PC-3 (cell line): Measurements from ENCODE around the gene ZNF316. TPM values are rescaled to one million over a fixed set of nuclear protein-coding genes. Genes with fewer than 3 reads are reported as not detected.

ENCODE experiments used
- ATAC-seq: fragments of 200-7000 bp; cut with Tn5 transposase; 2 replicates; pipeline ENCODE4 v1.9.1; 2020; ENCODE audit warnings: mild to moderate bottlenecking, moderate library complexity
- BruUV-seq: library from RNA; stranded (reverse); fragments of 400-500 nt; replicated peaks from 2 replicates; lab custom pipeline; 2021; lab: Mats Ljungman, UMichigan
- CTCF ChIA-PET: fragments of 300-600 bp; sonication (Branson Sonifier 250); formaldehyde crosslinking; loops from one replicate; lab custom pipeline; 2022; ENCODE audit warnings: antibody characterized with exemption; lab: Charles Lee
- POLR2A ChIA-PET: fragments of 300-600 bp; sonication (Branson Sonifier 250); formaldehyde crosslinking; loops from one replicate; lab custom pipeline; 2022; ENCODE audit warnings: antibody characterized with exemption; ENCODE audit not compliant: unreplicated experiment; lab: Charles Lee
- DNase-seq: peaks from one replicate; pipeline ENCODE4 v3.0.0-alpha.2; 2015
- H2AFZ ChIP-seq: fragments of 300-600 bp; sonication (generic); 2 replicates; pipeline ENCODE4 v1.6.0; 2016; ENCODE audit warnings: antibody characterized with exemption, low read length
- H3F3A ChIP-seq: fragments of 300-600 bp; sonication (generic); one replicate; pipeline ENCODE4 v1.6.0; 2017; ENCODE audit warnings: antibody characterized with exemption, low read length, control low read depth, mild to moderate bottlenecking; ENCODE audit not compliant: unreplicated experiment
- H3K27ac ChIP-seq: fragments of 300-600 bp; sonication (generic); 2 replicates; pipeline ENCODE4 v1.5.1; 2016; ENCODE audit warnings: mild to moderate bottlenecking, low read length
- H3K27me3 ChIP-seq: fragments of 300-600 bp; sonication (generic); 2 replicates; pipeline ENCODE4 v1.6.1; 2016; ENCODE audit warnings: low read length, mixed read lengths
- H3K36me3 ChIP-seq: fragments of 300-600 bp; sonication (generic); 2 replicates; pipeline ENCODE4 v1.6.1; 2016; ENCODE audit warnings: low read depth, mixed run types, low read length, mixed read lengths
- H3K4me1 ChIP-seq: fragments of 300-600 bp; sonication (generic); 2 replicates; pipeline ENCODE4 v1.5.1; 2016; ENCODE audit warnings: low read length; ENCODE audit not compliant: insufficient read depth
- H3K4me2 ChIP-seq: fragments of 300-600 bp; sonication (generic); 2 replicates; pipeline ENCODE4 v1.6.0; 2016; ENCODE audit warnings: low read length
- H3K4me3 ChIP-seq: fragments of 300-600 bp; sonication (generic); 2 replicates; pipeline ENCODE4 v1.5.1; 2016; ENCODE audit warnings: mild to moderate bottlenecking, low read length, mixed read lengths
- H3K79me2 ChIP-seq: fragments of 300-600 bp; sonication (generic); 2 replicates; pipeline ENCODE4 v1.6.1; 2017; ENCODE audit warnings: low read length, mixed read lengths
- H3K9ac ChIP-seq: fragments of 300-600 bp; sonication (generic); 2 replicates; pipeline ENCODE4 v1.6.0; 2016; ENCODE audit warnings: mild to moderate bottlenecking, low read length
- H3K9me2 ChIP-seq: fragments of 300-600 bp; sonication (generic); replicated peaks from 2 replicates; pipeline ENCODE4 v1.6.1; 2016; ENCODE audit warnings: mixed run types, low read length, mixed read lengths
- H3K9me3 ChIP-seq: fragments of 300-600 bp; sonication (generic); 2 replicates; pipeline ENCODE4 v1.6.1; 2016; ENCODE audit warnings: low read length, mixed read lengths
- H4K20me1 ChIP-seq: fragments of 300-600 bp; sonication (generic); 2 replicates; pipeline ENCODE4 v1.6.1; 2016; ENCODE audit warnings: low read length, mixed read lengths
- CTCF ChIP-seq: fragments of 300-600 bp; sonication (generic); conservative IDR thresholded peaks from 2 replicates; pipeline ENCODE4 v1.5.1; 2017; ENCODE audit warnings: antibody characterized with exemption, low read depth, mild to moderate bottlenecking, low read length
- EZH2 ChIP-seq: fragments of 300-600 bp; sonication (generic); IDR thresholded peaks from one replicate; pipeline ENCODE4 v1.6.1; 2017; ENCODE audit warnings: antibody characterized with exemption, mild to moderate bottlenecking, low read length; ENCODE audit not compliant: unreplicated experiment
- EZH2phosphoT487 ChIP-seq: fragments of 300-600 bp; sonication (generic); IDR thresholded peaks from 2 replicates; pipeline ENCODE4 v1.6.1; 2018; ENCODE audit warnings: mild to moderate bottlenecking, antibody characterized with exemption, low read length, borderline replicate concordance
- intact Hi-C: fragments of 100-400 bp; cut with micrococcal nuclease; formaldehyde crosslinking; loops from 2 replicates; pipeline ENCODE4 v1.9.0; 2023
- total RNA-seq: library from RNA; depleted of rRNA; stranded (reverse); fragments of >200 nt; gene quantifications from 2 replicates; pipeline ENCODE4 v1.2.3, GENCODE V29; 2014

ZNF316 gene
- total RNA-seq, 1 experiment from 2014 or later = 17.5 TPM

GRCh38 chr7:6608794-6609193, 28.3 kb upstream of the ZNF316 start:
- CTCF ChIA-PET = no interaction called here
- no peak overlapping the region for H2AFZ ChIP-seq

GRCh38 chr7:6612819-6613218, 24.3 kb upstream of the ZNF316 start:
- ATAC-seq = no peak
- H3K36me3 ChIP-seq = no peaks in the 10 kb centered on the region
- H3K27me3 ChIP-seq = no peaks in the 10 kb centered on the region
- CTCF ChIA-PET = no interaction called here
- H3K27ac ChIP-seq = no peak overlapping the region
- no peak overlapping the region for H2AFZ ChIP-seq
- POLR2A ChIA-PET = no interaction called here
- no TSS peak for BruUV-seq
- no peaks in the 10 kb centered on the region for H3K79me2 ChIP-seq
- no peaks in the 10 kb centered on the region for H3K9me2 ChIP-seq
- no peak for TF ChIP-seq EZH2phosphoT487
- no peak for TF ChIP-seq EZH2
- TF ChIP-seq CTCF = no peak
- no peaks in the 10 kb centered on the region for H3F3A ChIP-seq
- intact Hi-C loops = no loop called here
- DNase-seq = no peak
- no peaks in the 10 kb centered on the region for H4K20me1 ChIP-seq
- no peak overlapping the region for H3K4me3 ChIP-seq
- H3K9me3 ChIP-seq = no peaks in the 10 kb centered on the region
- no peaks in the 10 kb centered on the region for H3K4me1 ChIP-seq
- H3K9ac ChIP-seq = no peak overlapping the region
- H3K4me2 ChIP-seq = no peak overlapping the region

More at GRCh38 chr7:6608794-6609193, 28.3 kb upstream of the ZNF316 start:
- Histone ChIP-seq H3K9me3 (no peaks in the 10 kb centered on the region), H3K36me3 (no peaks in the 10 kb centered on the region), H3K4me2 (no peak overlapping the region), H3K9me2 (no peaks in the 10 kb centered on the region), H3K9ac (no peak overlapping the region), H4K20me1 (no peaks in the 10 kb centered on the region), H3K4me3 (no peak overlapping the region), H3K79me2 (no peaks in the 10 kb centered on the region), H3K4me1 (no peaks in the 10 kb centered on the region), H3F3A (no peaks in the 10 kb centered on the region), H3K27ac (no peak overlapping the region), H3K27me3 (no peaks in the 10 kb centered on the region)
- intact Hi-C loops = no loop called here
- no peak for DNase-seq
- POLR2A ChIA-PET = no interaction called here
- no peak for ATAC-seq
- TF ChIP-seq EZH2phosphoT487 = no peak
- TF ChIP-seq EZH2 = no peak
- TF ChIP-seq CTCF = no peak
- no TSS peak for BruUV-seq

- Histone ChIP-seq H3K9me2 (no peaks in the 10 kb centered on the region), H4K20me1 (no peaks in the 10 kb centered on the region), H3K79me2 (no peaks in the 10 kb centered on the region), H3K4me3 (no peak overlapping the region), H3K9ac (no peak overlapping the region), H3K27me3 (no peaks in the 10 kb centered on the region), H3K9me3 (no peaks in the 10 kb centered on the region), H3F3A (no peaks in the 10 kb centered on the region), H3K36me3 (no peaks in the 10 kb centered on the region), H2AFZ (no peak overlapping the region), H3K4me2 (no peak overlapping the region), H3K27ac (no peak overlapping the region), H3K4me1 (no peaks in the 10 kb centered on the region)
- POLR2A ChIA-PET = no interaction called here
- ATAC-seq = no peak
- intact Hi-C loops = no loop called here
- BruUV-seq = no TSS peak
- no peak for DNase-seq
- TF ChIP-seq CTCF (no peak), EZH2phosphoT487 (no peak), EZH2 (no peak)
- CTCF ChIA-PET = no interaction called here
These were observed 23.4 kb upstream of the ZNF316 start for GRCh38 chr7:6613706-6614105.
